Activated gamma-delta T cell (primary cell): ENCODE results near the gene HPSE2.

Experiments
- DNase-seq: peaks from one replicate; lab custom pipeline; 2025; lab: John Stamatoyannopoulos, UW

The HPSE2 gene

GRCh38 chr10:98684019-98684899, 551.4 kb downstream of the HPSE2 start:
- DNase-seq: no peak

- DNase-seq: no peak
Observed at GRCh38 chr10:98676895-98677294, 558.8 kb downstream of the HPSE2 start.

- DNase-seq: no peak
Observed at GRCh38 chr10:98675902-98676301, 559.8 kb downstream of the HPSE2 start.

GRCh38 chr10:98673171-98673782, 562.4 kb downstream of the HPSE2 start:
- no peak for DNase-seq

GRCh38 chr10:98667081-98667480, 568.6 kb downstream of the HPSE2 start:
- no peak for DNase-seq

GRCh38 chr10:98666276-98666675, 569.4 kb downstream of the HPSE2 start:
- no peak for DNase-seq

GRCh38 chr10:98664329-98665042, 571.2 kb downstream of the HPSE2 start:
- DNase-seq: no peak

GRCh38 chr10:98659951-98660350, 575.7 kb downstream of the HPSE2 start:
- no peak for DNase-seq

GRCh38 chr10:98655492-98655891, 580.2 kb downstream of the HPSE2 start:
- DNase-seq: no peak

GRCh38 chr10:98649170-98649569, 586.5 kb downstream of the HPSE2 start:
- DNase-seq: no peak

- DNase-seq: no peak
Observed at GRCh38 chr10:98646998-98647917, 588.4 kb downstream of the HPSE2 start.

- no peak for DNase-seq
Observed at GRCh38 chr10:98644466-98644865, 591.2 kb downstream of the HPSE2 start.

- DNase-seq: no peak
Observed at GRCh38 chr10:98642281-98642680, 593.4 kb downstream of the HPSE2 start.

GRCh38 chr10:98638920-98639319, 596.7 kb downstream of the HPSE2 start:
- DNase-seq: no peak

- DNase-seq: no peak
Observed at GRCh38 chr10:98636921-98637329, 598.7 kb downstream of the HPSE2 start.

GRCh38 chr10:98632456-98633150, 603.0 kb downstream of the HPSE2 start:
- DNase-seq: no peak

GRCh38 chr10:98628206-98628605, 607.4 kb downstream of the HPSE2 start:
- DNase-seq: no peak

- no peak for DNase-seq
Observed at GRCh38 chr10:98627711-98628110, 607.9 kb downstream of the HPSE2 start.

- no peak for DNase-seq
Observed at GRCh38 chr10:98624963-98625362, 610.7 kb downstream of the HPSE2 start.

GRCh38 chr10:98623176-98623575, 612.5 kb downstream of the HPSE2 start:
- DNase-seq: no peak

- no peak for DNase-seq
Observed at GRCh38 chr10:98621630-98622029, 614.0 kb downstream of the HPSE2 start.
